ENCODE data around the gene TIAM1. TPM values are rescaled to one million over a fixed set of nuclear protein-coding genes. Genes with fewer than 3 reads are reported as not detected.

The TIAM1 gene
- total RNA-seq, 1 donor from 2014 or later = 23.3 TPM

DNA sequence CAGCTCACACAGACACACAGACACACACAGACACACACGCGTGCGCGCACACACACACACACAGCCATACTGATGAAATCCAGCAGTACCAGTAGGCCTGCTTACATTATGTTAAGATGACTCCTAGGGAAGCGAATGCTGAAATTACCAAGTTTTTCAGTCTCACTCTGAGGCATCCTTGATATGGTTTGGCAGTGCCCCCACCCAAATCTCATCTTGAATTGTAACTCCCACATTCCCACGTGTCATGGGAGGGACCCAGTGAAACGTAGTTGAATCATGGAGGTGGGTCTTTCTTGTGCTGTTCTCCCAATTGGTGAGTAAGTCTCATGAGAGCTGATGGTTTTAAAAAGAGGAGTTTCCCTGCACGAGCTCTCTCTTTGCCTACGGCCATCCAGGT is 64.1 kb downstream of the TIAM1 start:
- TF ChIP-seq, protein P1, sequence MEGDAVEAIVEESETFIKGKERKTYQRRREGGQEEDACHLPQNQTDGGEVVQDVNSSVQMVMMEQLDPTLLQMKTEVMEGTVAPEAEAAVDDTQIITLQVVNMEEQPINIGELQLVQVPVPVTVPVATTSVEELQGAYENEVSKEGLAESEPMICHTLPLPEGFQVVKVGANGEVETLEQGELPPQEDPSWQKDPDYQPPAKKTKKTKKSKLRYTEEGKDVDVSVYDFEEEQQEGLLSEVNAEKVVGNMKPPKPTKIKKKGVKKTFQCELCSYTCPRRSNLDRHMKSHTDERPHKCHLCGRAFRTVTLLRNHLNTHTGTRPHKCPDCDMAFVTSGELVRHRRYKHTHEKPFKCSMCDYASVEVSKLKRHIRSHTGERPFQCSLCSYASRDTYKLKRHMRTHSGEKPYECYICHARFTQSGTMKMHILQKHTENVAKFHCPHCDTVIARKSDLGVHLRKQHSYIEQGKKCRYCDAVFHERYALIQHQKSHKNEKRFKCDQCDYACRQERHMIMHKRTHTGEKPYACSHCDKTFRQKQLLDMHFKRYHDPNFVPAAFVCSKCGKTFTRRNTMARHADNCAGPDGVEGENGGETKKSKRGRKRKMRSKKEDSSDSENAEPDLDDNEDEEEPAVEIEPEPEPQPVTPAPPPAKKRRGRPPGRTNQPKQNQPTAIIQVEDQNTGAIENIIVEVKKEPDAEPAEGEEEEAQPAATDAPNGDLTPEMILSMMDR (IDR thresholded peaks at IDR 0.05; ENCODE audit: partially characterized antibody, unreplicated experiment) = no peak
- no peak overlapping the region for H3K4me3 Mint-ChIP-seq (ENCODE audit: unreplicated experiment)

DNA sequence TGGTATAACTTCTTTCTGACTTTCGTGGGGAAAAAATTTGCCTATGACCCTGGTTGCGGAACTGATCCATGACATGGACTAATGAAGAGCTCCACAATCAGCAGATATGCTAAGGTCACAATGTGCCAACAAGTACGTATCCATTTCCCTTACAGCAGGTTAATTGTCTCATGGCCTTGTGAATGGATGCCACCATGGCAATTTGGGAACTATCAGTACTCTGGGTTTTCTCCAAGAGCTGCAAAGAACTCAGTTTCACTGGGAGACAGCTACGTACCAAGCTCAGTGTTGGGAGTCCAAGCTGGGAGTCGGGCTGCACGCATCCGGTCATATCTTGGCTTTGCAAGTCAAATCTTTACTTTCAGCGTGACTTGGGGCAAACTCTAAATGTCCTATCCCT is 64.8 kb downstream of the TIAM1 start:
- Mint-ChIP-seq H3K4me1 (ENCODE audit: low read depth, unreplicated experiment) (peaks cover 9% of the 10 kb centered on the region), H3K27ac (ENCODE audit: unreplicated experiment) (no peak overlapping the region)

More for the DNA sequence above, 64.1 kb downstream of the TIAM1 start:
- DNase-seq = no peak
- Mint-ChIP-seq H3K9me3 (ENCODE audit: unreplicated experiment) (peaks cover 5% of the 10 kb centered on the region), H3K4me1 (ENCODE audit: low read depth, unreplicated experiment) (peaks cover 9% of the 10 kb centered on the region), H3K27ac (ENCODE audit: unreplicated experiment) (no peak overlapping the region), H3K27me3 (ENCODE audit: unreplicated experiment) (peaks cover 4% of the 10 kb centered on the region), H3K36me3 (ENCODE audit: unreplicated experiment) (no peaks in the 10 kb centered on the region)

DNA sequence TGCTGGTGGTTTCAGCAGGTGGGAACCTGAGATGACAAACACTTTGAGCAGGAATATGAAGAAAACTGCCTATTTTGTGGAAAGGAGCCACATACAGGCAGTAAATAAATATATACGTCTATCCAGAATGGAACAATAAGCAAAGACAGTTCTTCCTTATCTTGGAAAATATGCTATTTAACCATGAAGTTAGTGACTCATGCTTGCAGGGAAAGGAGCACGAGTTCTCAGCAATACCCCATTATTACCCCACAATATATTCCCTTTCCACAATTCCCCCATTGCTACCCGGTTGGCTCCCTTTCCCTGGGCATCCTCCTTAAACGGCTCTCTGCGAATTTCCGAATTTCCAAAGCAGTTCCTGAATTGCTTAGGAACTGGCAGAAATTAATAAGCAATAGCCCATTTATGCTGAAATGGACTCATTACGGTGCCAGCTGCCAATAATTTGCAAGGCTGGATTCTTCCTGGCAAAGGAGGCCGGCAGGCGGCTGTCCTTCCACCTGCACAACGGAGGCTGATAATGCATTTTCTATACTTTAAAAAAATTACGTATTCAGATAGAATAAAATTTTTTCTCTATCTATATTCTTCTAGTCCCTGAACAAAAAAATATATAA is 65.4 kb downstream of the TIAM1 start:
- Mint-ChIP-seq H3K4me3 (ENCODE audit: unreplicated experiment) (no peak overlapping the region), H3K36me3 (ENCODE audit: unreplicated experiment) (no peaks in the 10 kb centered on the region), H3K9me3 (ENCODE audit: unreplicated experiment) (peaks cover 4% of the 10 kb centered on the region), H3K4me1 (ENCODE audit: low read depth, unreplicated experiment) (peaks cover 9% of the 10 kb centered on the region), H3K27me3 (ENCODE audit: unreplicated experiment) (peaks cover 4% of the 10 kb centered on the region), H3K27ac (ENCODE audit: unreplicated experiment) (no peak overlapping the region)
- TF ChIP-seq, protein P1 (IDR thresholded peaks at IDR 0.05; ENCODE audit: partially characterized antibody, unreplicated experiment) = no peak
- DNase-seq = no peak

More for the DNA sequence above, 64.8 kb downstream of the TIAM1 start:
- DNase-seq = no peak
- TF ChIP-seq, protein P1 (IDR thresholded peaks at IDR 0.05; ENCODE audit: partially characterized antibody, unreplicated experiment) = no peak
- Mint-ChIP-seq H3K9me3 (ENCODE audit: unreplicated experiment) (peaks cover 4% of the 10 kb centered on the region), H3K4me3 (ENCODE audit: unreplicated experiment) (no peak overlapping the region), H3K36me3 (ENCODE audit: unreplicated experiment) (no peaks in the 10 kb centered on the region), H3K27me3 (ENCODE audit: unreplicated experiment) (peaks cover 4% of the 10 kb centered on the region)

DNA sequence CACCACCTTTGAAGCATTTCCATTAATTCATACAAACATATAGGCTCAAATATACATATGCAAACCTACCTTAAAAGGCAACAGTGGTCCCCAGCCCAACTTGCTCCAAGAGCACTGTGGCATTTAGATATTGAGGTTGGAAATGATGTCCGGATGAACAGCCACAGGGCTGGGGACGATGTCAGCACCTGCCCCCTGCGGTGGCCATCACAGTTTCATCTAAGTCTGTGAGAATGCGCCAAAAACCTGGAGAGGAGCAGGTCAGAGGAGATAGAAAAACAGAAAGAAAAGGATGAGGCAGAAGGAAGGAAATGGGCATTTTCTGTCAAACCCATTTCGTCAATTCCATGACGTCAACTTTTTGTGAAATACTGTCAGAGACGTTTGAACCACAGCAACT is 67.4 kb downstream of the TIAM1 start:
- no peaks in the 10 kb centered on the region for H3K36me3 Mint-ChIP-seq (ENCODE audit: unreplicated experiment)
- no peak overlapping the region for H3K27ac Mint-ChIP-seq (ENCODE audit: unreplicated experiment)
- no peak overlapping the region for H3K4me3 Mint-ChIP-seq (ENCODE audit: unreplicated experiment)
- peaks cover 3% of the 10 kb centered on the region for H3K27me3 Mint-ChIP-seq (ENCODE audit: unreplicated experiment)
- TF ChIP-seq, protein P1 (IDR thresholded peaks at IDR 0.05; ENCODE audit: partially characterized antibody, unreplicated experiment) = no peak
- peaks cover 3% of the 10 kb centered on the region for H3K9me3 Mint-ChIP-seq (ENCODE audit: unreplicated experiment)
- no peak for DNase-seq
- no peaks in the 10 kb centered on the region for H3K4me1 Mint-ChIP-seq (ENCODE audit: low read depth, unreplicated experiment)

DNA sequence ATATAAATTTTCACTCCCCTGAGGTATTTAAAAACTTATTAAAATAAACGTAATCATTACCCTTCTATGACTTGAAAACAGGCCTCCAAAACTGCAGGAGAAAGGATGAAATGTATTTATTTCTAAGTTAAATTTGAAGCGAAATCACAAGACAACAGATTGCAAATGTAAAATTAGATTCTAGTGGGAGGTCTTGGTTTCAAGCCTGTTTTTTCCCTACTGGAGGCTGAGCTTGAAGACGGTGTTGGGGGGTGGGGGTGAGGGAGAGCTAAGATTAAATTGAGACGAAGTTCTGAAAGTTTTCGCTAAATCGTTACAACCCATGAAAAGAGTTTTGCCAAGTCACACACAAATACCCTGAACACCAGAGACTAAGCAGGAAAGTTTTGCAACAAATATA is 68.2 kb downstream of the TIAM1 start:
- H3K4me1 Mint-ChIP-seq (ENCODE audit: low read depth, unreplicated experiment) = no peaks in the 10 kb centered on the region
- no peak overlapping the region for H3K4me3 Mint-ChIP-seq (ENCODE audit: unreplicated experiment)
- no peaks in the 10 kb centered on the region for H3K9me3 Mint-ChIP-seq (ENCODE audit: unreplicated experiment)
- peaks cover 2% of the 10 kb centered on the region for H3K27me3 Mint-ChIP-seq (ENCODE audit: unreplicated experiment)
- DNase-seq = no peak
- TF ChIP-seq, protein P1 (IDR thresholded peaks at IDR 0.05; ENCODE audit: partially characterized antibody, unreplicated experiment) = no peak
- H3K36me3 Mint-ChIP-seq (ENCODE audit: unreplicated experiment) = no peaks in the 10 kb centered on the region
- H3K27ac Mint-ChIP-seq (ENCODE audit: unreplicated experiment) = no peak overlapping the region
